Uterus (tissue), 4 donors: ENCODE data around the gene SPRING1. TPM values are rescaled to one million over a fixed set of nuclear protein-coding genes. Genes with fewer than 3 reads are reported as not detected.

ENCODE experiments used
- DNase-seq, 2 donors: peaks; one replicate each; pipeline ENCODE4 v3.0.0-alpha.2; 2019 to 2020
- H3K27ac ChIP-seq, 2 donors: fragments of 200-600 bp; sonication (generic); 1 replicate in 1 of 2; 2 replicates in 1 of 2; pipeline ENCODE4 v1.5.1; 2016 to 2018
- H3K27me3 ChIP-seq, 2 donors: fragments of 200-600 bp; sonication (generic); one replicate each; pipeline ENCODE4 v1.5.1; 2018 to 2019; ENCODE audit warnings: control low read depth in 1 of 2
- H3K36me3 ChIP-seq, 2 donors: fragments of 200-600 bp; sonication (generic); one replicate each; pipeline ENCODE4 v1.5.1; 2019; ENCODE audit warnings: control low read depth in 1 of 2
- H3K4me1 ChIP-seq, 2 donors: fragments of 200-600 bp; sonication (generic); one replicate each; pipeline ENCODE4 v1.5.1; 2018 to 2019; ENCODE audit warnings: control low read depth in 1 of 2
- H3K4me3 ChIP-seq, 2 donors: fragments of 200-600 bp; sonication (generic); 1 replicate in 1 of 2; 2 replicates in 1 of 2; pipeline ENCODE4 v1.5.1; 2018 to 2019; ENCODE audit warnings: mild to moderate bottlenecking in 1 of 2
- H3K9me3 ChIP-seq, 2 donors: fragments of 200-600 bp; sonication (generic); one replicate each; pipeline ENCODE4 v1.5.1; 2019; ENCODE audit warnings: control low read depth in 1 of 2
- POLR2A ChIP-seq, 2 donors: fragments of 450-650 bp; IDR thresholded peaks; one replicate each; pipeline ENCODE4 v1.6.1; 2016; ENCODE audit warnings: antibody characterized with exemption in 2 of 2, mild to moderate bottlenecking in 1 of 2, moderate library complexity in 1 of 2
- intact Hi-C: fragments of 100-400 bp; cut with DNase I; formaldehyde crosslinking; loops from one replicate; pipeline ENCODE4 v1.15.1; 2023; ENCODE audit warnings: low total_unique reads
- total RNA-seq, 4 donors: library from RNA; depleted of rRNA in 3 of 4; stranded (reverse); fragments of >200 nt in 3 of 4; gene quantifications; one replicate each; pipeline versions ENCODE4 v1.1.0 to v1.2.4, GENCODE V29; 2014 to 2023
- TF ChIP-seq, protein P1 (sequence below), 4 experiments: fragments of 200-600 bp in 2 of 4; fragments of 450-650 bp in 2 of 4; sonication (generic) in 2 of 4; IDR thresholded peaks; one replicate each; pipeline ENCODE4 v1.5.1; 2016 to 2019; ENCODE audit warnings: antibody characterized with exemption in 4 of 4, mild to moderate bottlenecking in 2 of 4, moderate library complexity in 1 of 4
- donor health status: DM: yes; HTN: yes; CAD: no.

The SPRING1 gene
- total RNA-seq, 4 donors from 2014 or later = 14.3 to 26.2 (median 20.2) TPM

DNA sequence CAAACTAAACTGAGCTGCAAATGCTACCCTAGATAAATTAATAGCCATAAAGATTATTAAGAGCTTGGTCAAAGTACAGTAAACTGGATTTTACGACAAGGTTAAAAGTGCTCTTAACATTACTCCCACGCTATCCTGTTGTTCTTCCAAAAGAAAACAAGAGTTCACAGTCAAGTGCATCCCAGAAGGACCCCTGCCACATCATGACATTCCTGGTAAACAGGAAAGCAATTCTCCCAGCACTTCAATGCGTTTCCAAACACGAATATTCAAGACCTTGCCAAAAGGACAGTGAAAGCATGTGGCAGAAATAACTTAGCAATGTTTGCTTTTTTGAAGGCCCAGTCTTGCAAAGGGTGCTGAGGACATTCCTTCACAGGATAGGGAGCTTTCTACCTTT lies 11.2 kb downstream of the SPRING1 start:
- no peak for DNase-seq
- TF ChIP-seq, protein P1, sequence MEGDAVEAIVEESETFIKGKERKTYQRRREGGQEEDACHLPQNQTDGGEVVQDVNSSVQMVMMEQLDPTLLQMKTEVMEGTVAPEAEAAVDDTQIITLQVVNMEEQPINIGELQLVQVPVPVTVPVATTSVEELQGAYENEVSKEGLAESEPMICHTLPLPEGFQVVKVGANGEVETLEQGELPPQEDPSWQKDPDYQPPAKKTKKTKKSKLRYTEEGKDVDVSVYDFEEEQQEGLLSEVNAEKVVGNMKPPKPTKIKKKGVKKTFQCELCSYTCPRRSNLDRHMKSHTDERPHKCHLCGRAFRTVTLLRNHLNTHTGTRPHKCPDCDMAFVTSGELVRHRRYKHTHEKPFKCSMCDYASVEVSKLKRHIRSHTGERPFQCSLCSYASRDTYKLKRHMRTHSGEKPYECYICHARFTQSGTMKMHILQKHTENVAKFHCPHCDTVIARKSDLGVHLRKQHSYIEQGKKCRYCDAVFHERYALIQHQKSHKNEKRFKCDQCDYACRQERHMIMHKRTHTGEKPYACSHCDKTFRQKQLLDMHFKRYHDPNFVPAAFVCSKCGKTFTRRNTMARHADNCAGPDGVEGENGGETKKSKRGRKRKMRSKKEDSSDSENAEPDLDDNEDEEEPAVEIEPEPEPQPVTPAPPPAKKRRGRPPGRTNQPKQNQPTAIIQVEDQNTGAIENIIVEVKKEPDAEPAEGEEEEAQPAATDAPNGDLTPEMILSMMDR (IDR thresholded peaks at IDR 0.05) = no peak
- no peak for TF ChIP-seq POLR2A (IDR thresholded peaks at IDR 0.05)
- H3K4me1 ChIP-seq = no peaks in the 10 kb centered on the region
- H3K36me3 ChIP-seq = no peaks in the 10 kb centered on the region
- no peaks in the 10 kb centered on the region for H3K9me3 ChIP-seq
- intact Hi-C loops = no loop called here
- no peak overlapping the region for H3K27ac ChIP-seq
- no peak overlapping the region for H3K4me3 ChIP-seq
- no peaks in the 10 kb centered on the region for H3K27me3 ChIP-seq

DNA sequence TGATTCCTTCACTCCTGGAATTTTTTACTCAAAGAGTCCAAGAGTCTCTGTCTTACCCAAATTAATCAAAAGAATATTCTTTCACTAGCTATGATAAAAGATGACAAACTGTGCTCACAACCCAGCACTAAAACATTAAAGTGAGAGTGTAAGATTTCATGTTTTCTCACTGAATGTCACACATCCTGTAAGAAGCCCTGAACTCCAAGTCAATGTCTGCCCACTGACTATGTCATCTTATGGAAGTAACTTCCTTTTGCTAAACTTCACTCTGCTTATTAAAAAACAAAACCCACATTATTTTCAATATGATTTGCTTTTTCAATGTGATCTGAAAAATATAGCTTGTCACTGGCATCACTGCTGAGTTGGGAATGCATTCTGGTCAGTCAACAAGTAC lies 15.6 kb downstream of the SPRING1 start:
- Histone ChIP-seq H3K27me3 (no peaks in the 10 kb centered on the region), H3K4me3 (no peak overlapping the region), H3K27ac (no peak overlapping the region), H3K4me1 (no peaks in the 10 kb centered on the region), H3K9me3 (no peaks in the 10 kb centered on the region), H3K36me3 (no peaks in the 10 kb centered on the region)
- TF ChIP-seq, protein P1 (IDR thresholded peaks at IDR 0.05) = no peak
- no peak for TF ChIP-seq POLR2A (IDR thresholded peaks at IDR 0.05)
- DNase-seq = no peak
- intact Hi-C loops = no loop called here

DNA sequence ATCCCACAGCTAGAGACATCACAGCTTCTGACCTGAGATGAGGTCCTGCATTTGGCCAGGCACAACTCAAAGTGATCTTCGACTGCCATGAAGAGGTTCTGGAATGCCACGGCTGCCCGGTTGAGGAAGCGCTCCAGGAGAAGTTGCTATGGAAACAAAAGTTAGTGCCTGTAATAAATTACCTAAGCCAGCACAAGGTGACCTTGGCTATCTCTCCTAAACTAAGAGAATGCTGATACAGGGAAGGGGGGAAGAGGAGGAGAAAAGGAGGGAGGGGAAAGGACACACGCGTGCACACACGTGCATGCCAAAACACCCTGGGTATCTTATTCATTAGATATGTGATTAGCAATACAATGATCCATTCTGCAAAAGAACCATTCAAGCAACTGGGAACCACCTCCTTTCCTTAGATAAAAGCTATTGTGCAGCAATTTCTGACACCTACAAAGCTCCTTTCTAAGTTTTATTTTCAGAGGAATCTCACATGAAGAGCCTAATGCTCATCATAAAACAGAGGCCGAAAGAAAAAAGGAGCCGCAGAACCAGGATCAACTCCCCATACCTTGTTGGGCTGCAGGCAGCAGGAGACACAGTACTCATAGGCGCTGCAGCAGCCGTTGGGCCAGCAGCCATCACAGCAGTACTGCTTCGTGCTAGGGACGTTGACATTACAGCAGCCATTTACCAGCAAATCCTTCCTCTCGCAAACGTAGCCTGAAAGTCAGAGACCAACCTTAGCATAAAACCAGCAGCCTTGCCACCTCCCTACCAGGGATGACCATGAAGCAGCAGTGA lies 17.9 kb downstream of the SPRING1 start:
- H3K4me1 ChIP-seq = no peaks in the 10 kb centered on the region
- no peaks in the 10 kb centered on the region for H3K27me3 ChIP-seq
- H3K36me3 ChIP-seq = no peaks in the 10 kb centered on the region
- H3K4me3 ChIP-seq = no peak overlapping the region
- intact Hi-C loops = no loop called here
- H3K9me3 ChIP-seq = no peaks in the 10 kb centered on the region
- no peak for DNase-seq
- TF ChIP-seq, protein P1 (IDR thresholded peaks at IDR 0.05) = no peak
- peak overlapping the region; percentile 18 to 27 for H3K27ac ChIP-seq

DNA sequence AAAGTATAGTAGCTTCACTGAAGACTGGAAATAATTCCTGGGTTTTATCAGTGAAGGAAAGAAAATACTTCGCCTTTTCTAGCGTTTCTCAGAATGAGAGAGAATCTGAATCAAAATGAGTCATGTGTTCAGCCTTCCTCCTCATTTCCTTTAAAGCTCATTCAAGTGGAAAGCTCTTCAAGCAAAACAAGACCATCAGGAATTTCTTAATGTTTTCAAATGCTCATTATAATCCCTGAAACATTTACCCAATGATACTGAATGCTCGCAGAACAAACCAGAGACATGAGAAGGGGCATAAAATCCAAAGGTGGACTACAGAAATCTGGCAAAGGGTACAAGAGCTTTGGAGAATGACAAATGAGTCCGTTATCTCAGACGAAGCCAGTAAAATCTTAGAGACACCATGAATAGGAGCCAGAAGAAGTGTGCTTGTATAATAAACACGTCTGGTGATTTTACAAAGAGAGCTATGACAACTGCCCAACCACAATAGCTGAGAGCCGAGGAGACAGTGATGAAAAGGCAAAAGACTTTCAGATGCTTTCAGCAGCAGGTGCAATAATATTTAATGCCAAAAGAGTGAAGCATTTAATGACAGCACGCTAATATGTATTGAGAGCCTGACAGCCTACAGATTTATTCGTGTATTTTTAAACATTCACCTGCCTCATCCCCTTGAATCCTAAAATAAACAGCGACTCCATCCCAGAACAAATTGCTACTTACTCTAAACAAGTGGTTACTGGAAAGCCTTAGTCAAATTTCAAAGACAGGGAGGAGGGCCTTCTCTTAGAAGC lies 19.0 kb downstream of the SPRING1 start:
- Histone ChIP-seq H3K9me3 (no peaks in the 10 kb centered on the region), H3K27ac (peak overlapping the region; percentile 18 to 27), H3K4me1 (no peaks in the 10 kb centered on the region), H3K27me3 (no peaks in the 10 kb centered on the region), H3K36me3 (no peaks in the 10 kb centered on the region), H3K4me3 (no peak overlapping the region)
- no peak for DNase-seq
- TF ChIP-seq, protein P1 (IDR thresholded peaks at IDR 0.05) = no peak
- TF ChIP-seq POLR2A (IDR thresholded peaks at IDR 0.05) = no peak
- intact Hi-C loops = no loop called here
